Left cardiac atrium (tissue), 4 donors: ENCODE measurements around the gene ALG14. TPM values are rescaled to one million over a fixed set of nuclear protein-coding genes. Genes with fewer than 3 reads are reported as not detected.

ENCODE experiments used
- ATAC-seq, 2 donors: fragments of 200-7000 bp; cut with Tn5 transposase; one replicate each; pipeline ENCODE4 v1.9.1; 2020; ENCODE audit warnings: mild to moderate bottlenecking in 2 of 2, moderate library complexity in 2 of 2
- DNase-seq: peaks from one replicate; pipeline ENCODE4 v3.0.0-alpha.2; 2020
- intact Hi-C, 2 donors: fragments of 100-400 bp; cut with DNase I; formaldehyde crosslinking; loops; one replicate each; pipeline versions ENCODE4 v1.14.1 to v1.15.1; 2022 to 2023
- total RNA-seq, 2 donors: library from RNA; stranded (reverse); fragmentation: NEBNext Ultra II Directional; extraction: Animal tissue kit (Norgen Biotek cat#: 25700); gene quantifications; one replicate each; pipeline ENCODE4 v1.2.1, GENCODE V29; 2021
- donor health status: DM: no; HTN: yes; CAD: no.
- donor health status: DM: no; HTN: yes; CAD: no; lungs with severe emphysema.
- donor health status: DM: yes; HTN: yes; CAD: no.
- donor health status: Dilated cardiomyopathy.

Gene ALG14
- total RNA-seq, 2 donors from 2014 or later: 2.5 to 4.3 TPM

GRCh38 chr1:94926126-94926914, 146.4 kb downstream of the ALG14 start:
- intact Hi-C loops: loop anchor here (2.0 to 10.0 kb wide), 5 partner anchors 36 to 116 kb away; no protein-coding TSS in a partner anchor
- peak; percentile 60 to 70 for ATAC-seq
- peak; percentile 70 for DNase-seq

GRCh38 chr1:94925561-94926125, 147.1 kb downstream of the ALG14 start:
- DNase-seq: peak; percentile 82
- peak; percentile 31 to 64 for ATAC-seq
- intact Hi-C loops: loop anchor here (2.0 to 10.0 kb wide), 5 partner anchors 37 to 117 kb away; no protein-coding TSS in a partner anchor

GRCh38 chr1:94925004-94925403, 147.7 kb downstream of the ALG14 start:
- no peak for DNase-seq
- intact Hi-C loops: loop anchor here (5.0 to 10.0 kb wide), 4 partner anchors 37 to 117 kb away; no protein-coding TSS in a partner anchor
- no peak for ATAC-seq

Other genes starting within 250 kb of the ALG14 start
- gene CNN3, start 145.8 kb downstream of the ALG14 start, total RNA-seq: 100 to 1,000 TPM in 1 of 2 donors, 10 to 100 TPM in 1; 87.7 to 162 TPM
- gene TLCD4, start 44.4 kb upstream of the ALG14 start, total RNA-seq: 10 to 100 TPM; 43.4 to 48.3 TPM
- 10 to 100 TPM; 12.3 to 17.7 TPM for gene RWDD3, start 161.3 kb upstream of the ALG14 start, total RNA-seq